Omental fat pad (tissue), 4 donors: ENCODE results near the gene PSME3IP1. TPM values are rescaled to one million over a fixed set of nuclear protein-coding genes. Genes with fewer than 3 reads are reported as not detected.

Experiments
- ATAC-seq: fragments of 150-250 bp; one replicate; pipeline ENCODE4 v1.9.1; 2016; ENCODE audit warnings: mild to moderate bottlenecking, moderate library complexity; ENCODE audit not compliant: low FRiP score
- DNase-seq: peaks from one replicate; pipeline ENCODE4 v3.0.0-alpha.2; 2019; ENCODE audit warnings: low spot score
- CTCF ChIP-seq, 3 donors: fragments of 450-650 bp; IDR thresholded peaks; one replicate each; pipeline ENCODE4 v1.5.1; 2016 to 2017; ENCODE audit warnings: antibody characterized with exemption in 3 of 3, mild to moderate bottlenecking in 3 of 3, moderate library complexity in 2 of 3
- total RNA-seq, 4 donors: library from RNA; depleted of rRNA; stranded (reverse); fragments of >200 nt; gene quantifications; one replicate each; pipeline ENCODE4 v1.1.0, GENCODE V29; 2016

PSME3IP1 gene
- total RNA-seq, 4 donors from 2014 or later: 47.1 to 62.6 (median 54.5) TPM

GRCh38 chr16:57166951-57167350 lies 18.9 kb downstream of the PSME3IP1 start:
- DNase-seq (no peak), ATAC-seq (no peak)
- TF ChIP-seq CTCF (IDR thresholded peaks at IDR 0.05): no peak

- no peak for DNase-seq
- ATAC-seq: no peak
- TF ChIP-seq CTCF (IDR thresholded peaks at IDR 0.05): no peak
Measured at GRCh38 chr16:57166451-57166850, 19.4 kb downstream of the PSME3IP1 start.

- DNase-seq (no peak), ATAC-seq (no peak)
- no peak for TF ChIP-seq CTCF (IDR thresholded peaks at IDR 0.05)
Measured at GRCh38 chr16:57165938-57166337, 19.9 kb downstream of the PSME3IP1 start.

GRCh38 chr16:57165483-57165882 lies 20.4 kb downstream of the PSME3IP1 start:
- TF ChIP-seq CTCF (IDR thresholded peaks at IDR 0.05): no peak
- ATAC-seq (no peak), DNase-seq (no peak)

- no peak for TF ChIP-seq CTCF (IDR thresholded peaks at IDR 0.05)
- DNase-seq (no peak), ATAC-seq (no peak)
Measured at GRCh38 chr16:57163842-57164241, 22.0 kb downstream of the PSME3IP1 start.

- ATAC-seq (no peak), DNase-seq (no peak)
- TF ChIP-seq CTCF (IDR thresholded peaks at IDR 0.05): no peak
Measured at GRCh38 chr16:57159447-57159846, 26.4 kb downstream of the PSME3IP1 start.

- no peak for TF ChIP-seq CTCF (IDR thresholded peaks at IDR 0.05)
- ATAC-seq (no peak), DNase-seq (no peak)
Measured at GRCh38 chr16:57157533-57157932, 28.3 kb downstream of the PSME3IP1 start.
